HG03565 (cell line): Measurements from ENCODE around the gene NBEA.
"Not testable (repeated sequence)": the region's sequence is repeated elsewhere in the genome, so short reads cannot be mapped to it uniquely, and the experiment has no call there.

Experiments
- ATAC-seq: cut with Tn5 transposase; IDR thresholded peaks from one replicate; pipeline ENCODE4 v1.9.1; 2021; ENCODE audit warnings: mild to moderate bottlenecking, moderate library complexity; ENCODE audit not compliant: unreplicated experiment

The NBEA gene, protein sequence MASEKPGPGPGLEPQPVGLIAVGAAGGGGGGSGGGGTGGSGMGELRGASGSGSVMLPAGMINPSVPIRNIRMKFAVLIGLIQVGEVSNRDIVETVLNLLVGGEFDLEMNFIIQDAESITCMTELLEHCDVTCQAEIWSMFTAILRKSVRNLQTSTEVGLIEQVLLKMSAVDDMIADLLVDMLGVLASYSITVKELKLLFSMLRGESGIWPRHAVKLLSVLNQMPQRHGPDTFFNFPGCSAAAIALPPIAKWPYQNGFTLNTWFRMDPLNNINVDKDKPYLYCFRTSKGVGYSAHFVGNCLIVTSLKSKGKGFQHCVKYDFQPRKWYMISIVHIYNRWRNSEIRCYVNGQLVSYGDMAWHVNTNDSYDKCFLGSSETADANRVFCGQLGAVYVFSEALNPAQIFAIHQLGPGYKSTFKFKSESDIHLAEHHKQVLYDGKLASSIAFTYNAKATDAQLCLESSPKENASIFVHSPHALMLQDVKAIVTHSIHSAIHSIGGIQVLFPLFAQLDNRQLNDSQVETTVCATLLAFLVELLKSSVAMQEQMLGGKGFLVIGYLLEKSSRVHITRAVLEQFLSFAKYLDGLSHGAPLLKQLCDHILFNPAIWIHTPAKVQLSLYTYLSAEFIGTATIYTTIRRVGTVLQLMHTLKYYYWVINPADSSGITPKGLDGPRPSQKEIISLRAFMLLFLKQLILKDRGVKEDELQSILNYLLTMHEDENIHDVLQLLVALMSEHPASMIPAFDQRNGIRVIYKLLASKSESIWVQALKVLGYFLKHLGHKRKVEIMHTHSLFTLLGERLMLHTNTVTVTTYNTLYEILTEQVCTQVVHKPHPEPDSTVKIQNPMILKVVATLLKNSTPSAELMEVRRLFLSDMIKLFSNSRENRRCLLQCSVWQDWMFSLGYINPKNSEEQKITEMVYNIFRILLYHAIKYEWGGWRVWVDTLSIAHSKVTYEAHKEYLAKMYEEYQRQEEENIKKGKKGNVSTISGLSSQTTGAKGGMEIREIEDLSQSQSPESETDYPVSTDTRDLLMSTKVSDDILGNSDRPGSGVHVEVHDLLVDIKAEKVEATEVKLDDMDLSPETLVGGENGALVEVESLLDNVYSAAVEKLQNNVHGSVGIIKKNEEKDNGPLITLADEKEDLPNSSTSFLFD (N-terminal part only)

DNA sequence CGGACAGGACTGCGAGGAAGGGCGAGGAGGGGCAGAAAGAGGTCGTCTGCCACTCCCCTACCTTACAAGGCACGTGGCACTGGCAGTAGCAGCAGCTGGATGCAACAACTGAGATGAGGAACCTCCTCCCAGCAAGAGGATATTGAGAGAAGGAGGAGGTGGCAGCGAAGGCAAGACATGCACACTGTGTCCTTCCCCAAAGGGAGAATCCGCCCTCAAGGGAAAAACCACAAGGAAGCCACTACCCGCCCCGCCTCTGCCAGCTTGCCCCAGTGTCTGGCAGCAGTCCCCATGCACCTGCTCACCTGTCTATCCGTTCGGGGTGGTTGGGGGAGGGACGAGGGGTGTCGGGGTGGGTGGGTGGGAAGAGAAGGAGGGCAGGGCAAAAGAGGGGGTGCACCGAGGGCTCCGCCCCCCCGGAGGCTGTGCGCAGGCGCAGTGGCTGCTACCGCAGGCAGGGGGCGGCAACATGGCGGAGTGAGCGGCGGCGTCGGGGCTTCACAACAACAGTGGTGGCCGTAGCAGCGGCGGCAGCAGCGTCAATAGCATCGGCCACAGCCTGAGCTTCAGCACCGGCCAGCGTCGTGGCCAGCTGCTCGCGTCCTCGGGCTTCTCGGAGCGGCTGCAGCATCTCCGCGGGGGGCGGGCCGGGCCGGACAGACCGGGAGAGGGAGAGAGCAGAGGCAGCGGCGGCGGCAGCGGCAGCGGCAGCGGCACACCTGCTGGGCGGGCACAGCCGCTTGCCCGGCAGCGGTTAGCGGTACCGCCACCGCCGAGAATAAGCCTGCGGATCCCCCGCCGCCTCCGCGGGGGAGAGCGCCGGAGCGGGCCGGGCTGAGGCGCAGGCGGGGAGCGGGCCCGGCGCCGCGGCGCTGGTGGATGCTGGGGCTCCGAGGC, at the start of gene NBEA:
NBEA (plus strand) TSS at position 436 of the 897 bp plus-strand sequence. CDS start 551 bp downstream, outside the sequence.
- ATAC-seq, result peak; percentile 50

DNA sequence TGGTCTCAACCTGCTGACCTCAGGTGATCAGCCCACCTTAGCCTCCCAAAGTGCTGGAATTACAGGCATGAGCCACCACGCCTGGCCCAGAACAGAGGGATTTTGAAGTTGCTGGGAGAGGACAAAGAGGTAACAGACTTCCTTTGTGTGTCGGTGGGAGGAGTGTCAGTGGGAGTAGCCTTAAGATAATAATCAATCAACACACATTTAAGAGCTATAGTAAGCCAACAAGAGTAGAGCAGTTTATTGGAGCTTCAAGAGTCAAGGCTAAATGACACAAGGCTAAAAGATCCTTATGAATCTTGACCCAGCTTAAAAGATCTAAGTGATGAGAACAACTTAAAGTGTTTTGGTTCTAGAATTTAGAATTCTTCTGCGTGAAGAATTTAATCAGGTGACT, 47.3 kb upstream of the NBEA start:
- no peak for ATAC-seq

DNA sequence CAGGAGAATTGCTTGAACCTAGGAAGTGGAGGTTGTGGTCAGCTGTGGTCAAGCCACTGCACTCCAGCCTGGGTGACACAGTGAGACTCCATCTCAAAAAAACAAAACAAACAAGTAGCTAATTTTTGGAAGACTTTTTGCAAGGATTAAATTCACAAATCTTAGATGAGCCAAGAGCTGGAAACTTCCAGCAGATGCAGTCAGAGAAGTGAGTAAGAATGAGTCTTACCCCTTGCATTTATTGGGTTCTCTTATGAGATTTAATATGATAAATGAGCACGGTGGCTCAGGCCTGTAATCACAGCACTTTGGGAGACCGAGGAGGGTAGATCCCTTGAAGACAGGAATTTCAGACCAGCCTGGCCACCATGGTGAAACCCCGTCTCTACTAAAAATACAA, 44.9 kb upstream of the NBEA start:
- no peak for ATAC-seq

DNA sequence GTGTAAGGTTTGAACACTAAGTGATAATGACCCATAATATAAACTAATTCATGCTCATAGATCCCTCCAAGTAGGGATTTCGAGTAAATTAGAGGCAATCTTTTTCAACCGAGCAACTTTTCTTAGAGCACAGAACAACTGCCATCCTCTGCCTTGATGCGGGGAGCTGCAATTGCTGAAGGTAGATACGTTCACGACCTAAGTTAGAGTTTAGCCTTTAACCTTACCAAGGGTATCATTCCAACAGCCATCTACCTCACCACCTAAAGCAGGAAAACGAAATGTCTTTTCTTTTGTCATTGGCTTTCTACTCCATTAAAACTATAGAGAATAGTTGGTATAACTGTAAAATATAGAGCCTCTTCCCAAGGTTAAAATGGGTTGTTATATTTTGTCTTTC, 42.2 kb upstream of the NBEA start:
- no peak for ATAC-seq

DNA sequence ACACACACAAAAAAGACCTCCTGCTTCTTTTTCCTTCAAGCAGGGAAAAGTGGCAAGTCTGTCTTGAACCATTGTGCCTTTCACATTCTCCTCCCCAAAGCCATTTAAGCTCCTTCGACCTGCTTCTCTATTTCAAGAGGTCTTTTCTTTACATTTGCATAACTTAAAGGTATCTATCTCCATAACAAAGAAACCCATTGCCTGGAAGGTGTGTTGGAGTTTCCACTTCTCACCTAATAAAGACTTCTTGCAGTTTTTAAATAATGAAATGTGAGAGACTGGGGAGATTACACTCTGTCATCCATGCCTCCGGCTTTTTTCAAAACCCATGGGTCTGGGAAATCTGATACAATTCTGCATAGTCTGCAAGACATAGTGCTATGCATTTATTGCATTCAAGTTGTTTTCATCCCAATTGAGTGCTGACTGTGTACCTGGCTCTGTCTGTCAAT, 41.8 kb upstream of the NBEA start:
- no peak for ATAC-seq

DNA sequence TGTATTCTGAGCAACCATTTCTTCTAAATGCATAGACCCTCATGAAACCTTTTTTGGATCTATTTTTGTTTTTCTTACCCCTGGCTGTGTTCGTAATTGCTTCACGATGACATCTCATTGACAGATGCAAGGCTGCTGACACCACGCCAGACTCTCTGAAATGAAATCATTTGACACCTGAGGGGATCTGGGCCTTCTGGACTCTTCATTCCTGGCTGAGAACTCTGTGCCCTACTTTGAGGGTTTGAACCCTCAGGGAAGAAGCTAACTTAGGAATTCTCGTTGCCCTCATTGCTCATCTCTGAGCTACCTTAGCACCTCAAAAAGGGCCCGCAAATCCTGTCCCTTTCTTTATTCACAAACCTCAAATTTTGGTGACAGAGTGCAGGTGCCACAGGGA, 40.5 kb upstream of the NBEA start:
- no peak for ATAC-seq

DNA sequence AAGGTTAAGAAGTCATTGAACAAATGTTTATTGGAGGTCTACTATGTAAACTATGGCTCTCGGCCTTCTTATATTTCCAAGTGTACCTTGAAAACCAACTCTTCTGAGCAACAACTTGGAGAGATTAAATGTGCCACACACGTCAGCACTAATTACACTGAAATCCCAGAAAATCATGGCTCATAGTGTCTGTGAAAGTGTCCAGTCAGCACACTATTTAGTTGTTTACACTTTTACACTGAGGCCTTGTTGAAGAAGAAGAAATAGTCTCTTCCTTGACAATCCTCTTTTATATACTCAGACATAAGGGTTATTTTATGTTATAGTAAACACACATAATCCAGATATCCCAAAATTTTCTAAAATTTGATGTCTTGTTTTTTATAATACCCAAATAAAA, 30.9 kb upstream of the NBEA start:
- no peak for ATAC-seq

DNA sequence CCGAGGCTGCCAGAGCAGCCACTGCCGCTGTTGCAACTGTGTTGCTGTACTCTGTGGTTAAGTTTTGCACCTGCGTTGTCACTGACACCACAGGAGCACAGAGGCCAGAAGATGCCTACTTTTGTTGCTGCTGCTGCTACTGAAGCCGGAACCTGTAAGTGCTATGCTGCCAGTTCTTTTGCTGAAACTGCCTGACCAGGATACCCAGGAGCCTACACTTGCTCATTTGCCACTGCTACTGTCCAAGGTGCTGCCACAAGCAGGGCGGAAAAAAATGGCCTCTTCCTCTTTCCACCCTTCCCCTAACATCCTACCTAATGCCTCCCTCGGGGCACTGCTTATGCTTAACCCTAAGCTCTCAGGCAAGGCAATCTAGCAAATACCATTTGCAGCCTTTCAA, 29.0 kb upstream of the NBEA start:
- ATAC-seq, result no peak

DNA sequence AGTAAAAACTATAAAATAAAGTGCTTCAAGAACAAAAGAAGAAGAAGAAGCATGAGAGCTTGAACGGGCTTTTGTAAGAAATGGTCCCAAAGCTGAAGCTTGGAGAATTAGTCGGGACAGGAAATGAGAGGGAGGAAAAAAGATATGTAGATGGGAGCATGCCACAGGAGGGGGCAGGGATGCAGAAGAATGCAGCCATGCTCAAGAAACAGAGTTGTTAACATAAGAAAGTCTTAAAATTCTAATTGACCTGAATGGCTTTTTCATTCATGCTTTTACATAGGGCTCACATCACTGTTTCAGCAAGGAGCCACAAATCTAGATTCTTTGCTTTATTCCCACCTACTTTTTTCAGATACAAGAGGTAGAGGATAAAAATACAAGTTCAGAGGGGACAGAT, 27.7 kb upstream of the NBEA start:
- ATAC-seq, result no peak

DNA sequence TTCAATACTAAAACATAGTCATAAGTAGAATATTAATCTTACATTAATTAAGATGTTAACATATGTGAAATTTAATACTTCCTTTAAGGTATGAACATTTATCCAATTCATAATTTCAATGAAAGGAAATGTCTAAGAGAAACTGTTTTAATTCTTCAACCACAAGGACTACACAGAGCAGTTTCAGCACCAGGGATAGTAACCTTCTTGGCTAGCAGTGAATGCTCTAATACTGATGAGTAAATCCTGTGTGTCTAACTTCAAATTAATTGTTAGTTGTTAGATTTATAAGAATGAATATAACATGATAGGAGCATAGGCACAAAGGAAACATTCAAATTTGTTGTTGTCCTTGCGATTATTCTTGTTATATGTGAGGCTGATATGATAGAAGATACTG, 15.6 kb upstream of the NBEA start:
- ATAC-seq, result no peak

DNA sequence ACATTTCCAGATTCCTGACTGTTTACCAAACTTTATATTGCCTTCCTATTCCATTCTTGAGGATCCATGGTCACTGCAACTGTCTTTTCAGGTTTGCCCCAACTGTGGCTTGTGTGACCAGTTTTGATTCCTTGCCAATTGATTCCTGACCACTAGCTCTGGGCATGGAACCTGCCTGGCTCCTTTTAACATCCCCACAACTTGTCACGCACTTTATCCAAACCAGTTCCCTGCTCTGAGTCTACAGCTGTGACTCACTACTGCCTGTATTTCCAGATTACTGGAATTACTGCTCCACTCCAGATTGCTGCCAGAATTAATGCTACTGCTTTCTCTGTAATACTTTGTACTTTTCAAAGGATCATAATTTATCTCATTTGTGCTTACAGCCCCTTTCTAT, 13.4 kb upstream of the NBEA start:
- ATAC-seq, result not testable (repeated sequence)

DNA sequence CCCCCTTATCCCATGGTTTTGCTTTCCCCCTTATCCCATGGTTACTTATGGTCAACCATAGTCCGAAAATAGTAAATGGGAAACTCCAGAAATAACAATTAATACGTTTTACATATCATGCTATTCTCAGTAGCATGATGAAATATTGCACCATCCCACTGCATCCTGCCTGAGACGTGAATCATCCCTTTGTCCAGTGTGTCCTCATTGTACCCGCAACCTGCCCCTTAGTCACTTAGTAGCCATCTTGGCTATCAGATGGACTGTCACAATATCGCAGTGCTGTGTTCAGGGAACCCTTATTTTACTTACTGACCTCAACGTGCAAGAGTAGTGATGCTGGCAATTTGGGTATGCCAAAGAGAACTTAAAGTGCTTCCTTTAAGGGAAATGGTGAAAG, 10.5 kb upstream of the NBEA start:
- ATAC-seq, result no peak

DNA sequence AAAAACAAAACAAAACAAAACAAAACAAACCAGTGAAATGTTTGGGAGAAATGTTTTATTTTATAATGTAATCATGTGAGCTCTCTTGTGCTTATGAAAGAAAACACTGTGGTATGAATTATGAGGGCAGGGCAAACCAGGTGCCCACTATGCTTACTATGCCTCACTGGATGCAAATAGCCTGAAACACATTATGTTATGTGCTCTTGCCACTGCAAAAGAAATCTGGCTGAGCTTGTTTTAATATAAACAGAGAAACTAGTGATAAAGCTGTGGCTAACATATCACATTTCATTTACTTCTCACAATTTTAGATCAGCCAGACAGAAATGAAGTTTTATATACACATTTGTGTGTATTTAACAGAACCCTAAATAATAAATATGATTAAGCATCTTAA, 8.7 kb upstream of the NBEA start:
- ATAC-seq, result no peak

DNA sequence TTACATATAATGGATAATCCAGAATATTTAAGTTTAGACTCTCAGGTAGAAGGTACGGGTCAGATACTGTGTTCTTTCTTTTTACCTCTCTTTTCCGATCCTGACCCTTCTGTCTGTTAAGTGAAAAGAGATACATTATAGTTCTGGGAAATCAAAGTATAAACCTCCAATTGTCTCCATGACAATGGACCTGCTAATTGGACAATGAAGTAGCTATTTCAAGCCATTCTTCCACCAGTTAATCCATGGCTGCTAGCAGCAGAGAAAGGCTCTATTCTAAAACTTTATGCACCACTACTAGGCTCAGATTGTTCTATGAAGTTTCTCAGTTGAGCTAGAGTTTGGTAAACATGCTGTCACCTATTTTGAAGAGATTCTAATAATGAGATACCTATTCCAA, 8.3 kb upstream of the NBEA start:
- no peak for ATAC-seq

DNA sequence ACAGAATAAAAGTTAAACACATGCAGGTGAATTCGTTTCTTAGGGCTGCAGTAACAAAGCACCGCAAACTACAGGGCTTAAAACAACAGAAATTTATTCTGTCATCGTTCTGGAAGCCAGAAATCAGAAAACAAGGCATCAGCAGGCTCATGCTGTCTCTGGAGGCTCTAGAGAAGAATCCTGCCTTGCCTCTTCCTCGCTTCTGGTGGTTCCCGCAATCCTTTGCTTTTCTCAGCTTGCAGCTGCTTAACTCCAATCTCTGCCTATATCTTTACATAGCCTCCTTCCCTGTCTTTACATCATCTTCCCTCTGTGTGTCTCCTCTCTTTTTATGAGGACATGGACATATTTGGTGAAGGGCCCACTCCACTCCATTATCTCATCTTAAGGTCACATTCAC, 6.2 kb upstream of the NBEA start:
- ATAC-seq, result no peak

DNA sequence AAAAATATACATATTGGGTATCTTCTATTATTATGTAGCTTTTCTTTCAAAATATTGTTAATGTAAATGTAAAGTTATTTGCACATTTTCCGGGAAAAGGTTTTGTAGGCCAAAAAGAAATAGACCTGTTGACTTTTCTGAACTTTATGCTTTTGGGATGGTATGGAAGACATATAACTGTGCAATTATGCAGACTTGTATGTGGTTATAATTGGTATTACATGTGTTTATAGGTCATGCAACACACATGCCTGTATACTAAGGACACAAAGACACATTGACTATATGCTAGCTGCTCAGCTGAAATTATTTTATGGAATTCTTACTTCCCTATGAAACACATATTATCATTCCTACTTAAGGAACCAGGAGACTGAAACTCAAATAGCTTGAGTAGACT, 2.3 kb upstream of the NBEA start:
- ATAC-seq, result no peak

DNA sequence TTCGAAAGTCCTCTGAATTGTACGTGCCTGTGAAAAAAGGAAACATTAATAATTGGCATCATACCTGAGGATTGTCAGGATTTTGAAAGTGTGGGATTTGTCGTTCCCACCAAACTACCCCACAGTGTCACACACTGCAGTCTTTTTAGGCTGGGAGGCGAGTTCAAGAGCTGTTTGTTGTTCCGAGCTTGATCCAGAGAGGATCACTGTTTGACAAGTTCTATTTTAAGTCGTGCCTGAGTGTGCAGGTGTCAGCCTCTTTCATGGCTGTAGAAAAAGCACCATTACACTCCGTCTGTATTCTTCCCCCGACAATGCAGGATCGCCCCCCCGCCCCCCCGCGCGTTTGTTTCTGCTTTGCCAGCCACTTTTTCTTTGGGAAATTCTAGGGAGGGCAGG, 635 bp upstream of the NBEA start:
- no peak for ATAC-seq

DNA sequence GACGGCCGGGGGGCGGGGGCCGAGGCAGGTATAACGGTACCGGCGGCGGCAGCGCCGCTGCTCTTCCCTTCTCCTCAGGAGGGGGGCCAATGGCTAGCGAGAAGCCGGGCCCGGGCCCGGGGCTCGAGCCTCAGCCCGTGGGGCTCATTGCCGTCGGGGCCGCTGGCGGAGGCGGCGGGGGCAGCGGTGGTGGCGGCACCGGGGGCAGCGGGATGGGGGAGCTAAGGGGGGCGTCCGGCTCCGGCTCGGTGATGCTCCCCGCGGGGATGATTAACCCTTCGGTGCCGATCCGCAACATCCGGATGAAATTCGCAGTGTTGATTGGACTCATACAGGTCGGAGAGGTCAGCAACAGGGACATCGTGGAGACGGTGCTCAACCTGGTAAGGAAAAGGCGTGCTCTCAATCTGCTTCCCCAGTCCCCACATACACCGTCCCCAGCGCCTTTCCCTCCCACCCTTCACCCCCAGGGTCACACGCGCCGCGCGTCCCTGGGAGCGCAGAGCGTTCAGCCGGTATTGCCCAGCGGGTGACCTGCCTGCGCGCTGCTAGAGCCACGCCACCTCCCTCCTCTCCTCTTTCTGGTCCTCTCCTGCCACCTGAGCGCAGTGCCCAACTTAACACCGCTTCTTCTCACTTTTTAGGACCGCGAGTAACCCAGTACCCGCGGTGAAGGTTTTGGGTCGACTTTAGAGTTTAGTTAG, 814 bp downstream of the NBEA start:
- no peak for ATAC-seq

DNA sequence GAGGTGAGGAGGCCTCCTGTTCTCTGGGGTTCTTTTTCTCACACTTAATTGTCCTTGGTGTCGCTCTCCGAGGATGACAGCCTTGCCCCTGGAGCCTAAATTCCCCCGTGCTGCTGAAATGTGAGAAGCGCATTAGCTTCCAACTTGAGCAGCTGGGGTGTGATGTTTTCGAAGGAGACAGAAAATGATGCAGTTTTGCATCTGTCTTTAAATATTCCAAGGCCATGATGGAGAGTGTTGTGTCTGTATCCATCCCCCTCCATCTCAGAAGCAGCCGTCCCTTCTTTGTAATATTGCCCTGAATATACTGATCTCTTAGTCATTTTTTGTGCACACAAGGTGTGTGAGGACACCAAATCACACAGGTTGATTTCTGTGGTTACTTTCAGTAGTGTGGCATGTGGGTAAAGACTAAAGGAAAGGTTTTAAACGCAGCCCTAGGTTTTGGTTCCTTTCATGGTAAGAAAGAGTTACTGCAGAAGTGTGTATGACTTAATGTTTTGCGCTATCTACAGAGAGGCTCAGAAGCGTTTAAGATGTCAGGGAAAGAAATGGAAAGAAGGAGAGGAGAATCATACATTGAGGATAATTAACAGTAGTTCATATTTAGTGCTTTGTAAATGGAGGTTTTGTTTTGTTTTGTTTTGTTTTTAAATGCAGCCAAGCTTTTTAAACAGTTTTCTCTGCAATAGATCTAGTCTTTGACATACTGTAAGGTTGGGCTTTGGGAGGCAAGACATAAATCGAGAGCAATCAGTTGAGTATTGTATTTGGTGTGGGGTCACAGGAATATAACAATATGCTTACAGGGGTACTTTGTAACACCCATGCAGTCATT, 1.6 kb downstream of the NBEA start:
- peak; percentile 33 for ATAC-seq
